GM23338 (cell line): Measurements from ENCODE around the gene PNPLA8. TPM values are rescaled to one million over a fixed set of nuclear protein-coding genes. Genes with fewer than 3 reads are reported as not detected.

ENCODE experiments used
- ATAC-seq: fragments of 200-7000 bp; cut with Tn5 transposase; 3 replicates; pipeline ENCODE4 v1.9.1; 2020
- DNase-seq: peaks from one replicate; pipeline ENCODE4 v3.0.0-alpha.2; 2015; ENCODE audit warnings: low spot score
- H2AFZ ChIP-seq: fragments of 200-600 bp; sonication (generic); 2 replicates; pipeline ENCODE4 v1.8.0; 2016; ENCODE audit warnings: antibody characterized with exemption, mild to moderate bottlenecking, moderate library complexity
- H3F3A ChIP-seq: fragments of 200-600 bp; sonication (generic); replicated peaks from 2 replicates; pipeline ENCODE4 v1.8.0; 2017; ENCODE audit warnings: antibody characterized with exemption, mixed run types, low read depth
- H3K27ac ChIP-seq: fragments of 200-600 bp; sonication (generic); 2 replicates; pipeline ENCODE4 v1.6.1; 2016; ENCODE audit warnings: low read depth
- H3K27me3 ChIP-seq: fragments of 200-600 bp; sonication (generic); 2 replicates; pipeline ENCODE4 v1.8.0; 2016; ENCODE audit warnings: mild to moderate bottlenecking, mixed run types, moderate library complexity; ENCODE audit not compliant: insufficient read depth
- H3K36me3 ChIP-seq: fragments of 200-600 bp; sonication (generic); 2 replicates; pipeline ENCODE4 v1.8.0; 2016; ENCODE audit warnings: mild to moderate bottlenecking; ENCODE audit not compliant: insufficient read depth
- H3K4me1 ChIP-seq: fragments of 200-600 bp; sonication (generic); 2 replicates; pipeline ENCODE4 v1.8.0; 2016; ENCODE audit warnings: mild to moderate bottlenecking, moderate library complexity; ENCODE audit not compliant: insufficient read depth
- H3K4me2 ChIP-seq: fragments of 200-600 bp; sonication (generic); 2 replicates; pipeline ENCODE4 v1.7.1; 2017; ENCODE audit warnings: mixed run types
- H3K4me3 ChIP-seq: fragments of 200-600 bp; sonication (generic); 2 replicates; pipeline ENCODE4 v1.6.1; 2016; ENCODE audit warnings: mixed run types
- H3K79me2 ChIP-seq: fragments of 200-600 bp; sonication (generic); replicated peaks from 2 replicates; pipeline ENCODE4 v1.8.0; 2017; ENCODE audit warnings: mild to moderate bottlenecking; ENCODE audit not compliant: insufficient read depth
- H3K9me2 ChIP-seq: fragments of 200-600 bp; sonication (generic); 2 replicates; pipeline ENCODE4 v1.8.0; 2017; ENCODE audit not compliant: insufficient read depth
- H4K20me1 ChIP-seq: fragments of 200-600 bp; sonication (generic); replicated peaks from 2 replicates; pipeline ENCODE4 v1.8.0; 2017; ENCODE audit warnings: mild to moderate bottlenecking; ENCODE audit not compliant: insufficient read depth
- H3K27ac Mint-ChIP-seq: 2 replicates; pipeline ENCODE4 v1.8.0; 2020; ENCODE audit warnings: inconsistent platforms, mild to moderate bottlenecking, moderate library complexity, mixed read lengths
- H3K27me3 Mint-ChIP-seq: 3 replicates; pipeline ENCODE4 v1.8.0; 2022; ENCODE audit warnings: low read depth, mild to moderate bottlenecking, moderate library complexity, mixed read lengths, inconsistent platforms; ENCODE audit not compliant: insufficient read depth, poor library complexity
- H3K36me3 Mint-ChIP-seq: 3 replicates; pipeline ENCODE4 v1.8.0; 2021; ENCODE audit warnings: low read depth, mild to moderate bottlenecking, inconsistent platforms, moderate library complexity, mixed read lengths
- H3K4me1 Mint-ChIP-seq: 3 replicates; pipeline ENCODE4 v1.8.0; 2020; ENCODE audit warnings: mild to moderate bottlenecking, inconsistent platforms, mixed read lengths
- H3K4me3 Mint-ChIP-seq: 3 replicates; pipeline ENCODE4 v1.8.0; 2021; ENCODE audit warnings: moderate library complexity, mild to moderate bottlenecking, inconsistent platforms, mixed read lengths
- H3K9me3 Mint-ChIP-seq: 3 replicates; pipeline ENCODE4 v1.8.0; 2020; ENCODE audit warnings: moderate library complexity, mild to moderate bottlenecking, inconsistent platforms, mixed read lengths
- EZH2 ChIP-seq: fragments of 200-600 bp; sonication (generic); IDR thresholded peaks from one replicate; pipeline ENCODE4 v1.8.0; 2017; ENCODE audit warnings: antibody characterized with exemption, mild to moderate bottlenecking, low read depth; ENCODE audit not compliant: unreplicated experiment
- EZH2phosphoT487 ChIP-seq: fragments of 200-600 bp; sonication (generic); IDR thresholded peaks from one replicate; pipeline ENCODE4 v1.8.1; 2018; ENCODE audit warnings: antibody characterized with exemption; ENCODE audit not compliant: unreplicated experiment
- POLR2AphosphoS5 ChIP-seq: IDR thresholded peaks from 2 replicates; pipeline ENCODE4 v1.6.1; 2016; ENCODE audit warnings: antibody characterized with exemption, low read depth
- STAT1 ChIP-seq: IDR thresholded peaks from one replicate; pipeline ENCODE4 v1.6.1; 2016; ENCODE audit warnings: antibody characterized with exemption; ENCODE audit not compliant: unreplicated experiment
- ZNF331 ChIP-seq: fragments of 250-450 bp; sonication (Bioruptor Pico); IDR thresholded peaks from 2 replicates; pipeline ENCODE4 v1.5.0; 2020; ENCODE audit warnings: low read depth, mild to moderate bottlenecking, moderate library complexity
- polyA plus RNA-seq: library from polyadenylated mRNA; unstranded; fragments of >200 nt; fragmentation: Nextera tagmentation; extraction: Ambion mirVana; gene quantifications from 2 replicates; pipeline ENCODE4 v1.2.1, GENCODE V29; 2016
- total RNA-seq: library from RNA; depleted of rRNA; stranded (reverse); fragments of >200 nt; shearing (Covaris generic); gene quantifications from 2 replicates; pipeline ENCODE4 v1.2.3, GENCODE V29; 2014
- TF ChIP-seq, protein P1 (sequence below): fragments of 250-450 bp; sonication (Bioruptor Pico); IDR thresholded peaks from 2 replicates; pipeline ENCODE4 v1.5.0; 2020; ENCODE audit warnings: mild to moderate bottlenecking, moderate library complexity
- TF ChIP-seq, protein P2 (sequence below): IDR thresholded peaks from one replicate; pipeline ENCODE4 v1.6.1; 2018; ENCODE audit warnings: antibody characterized with exemption; ENCODE audit not compliant: unreplicated experiment
- TF ChIP-seq, protein P3 (sequence below): IDR thresholded peaks from 2 replicates; pipeline ENCODE4 v1.6.1; 2016; ENCODE audit warnings: antibody characterized with exemption
- TF ChIP-seq, protein P4 (sequence below), 2 experiments: fragments of 200-600 bp in 1 of 2; sonication (generic) in 1 of 2; conservative IDR thresholded peaks; 2 replicates each; pipeline versions ENCODE4 v1.5.1 to v1.6.1; 2016 to 2017; ENCODE audit warnings: antibody characterized with exemption in 2 of 2, low read depth in 2 of 2, mild to moderate bottlenecking in 2 of 2, moderate library complexity in 1 of 2

Gene PNPLA8
- total and polyA plus RNA-seq, 2 experiments from 2014 or later, result 12.5 to 13.6 TPM

DNA sequence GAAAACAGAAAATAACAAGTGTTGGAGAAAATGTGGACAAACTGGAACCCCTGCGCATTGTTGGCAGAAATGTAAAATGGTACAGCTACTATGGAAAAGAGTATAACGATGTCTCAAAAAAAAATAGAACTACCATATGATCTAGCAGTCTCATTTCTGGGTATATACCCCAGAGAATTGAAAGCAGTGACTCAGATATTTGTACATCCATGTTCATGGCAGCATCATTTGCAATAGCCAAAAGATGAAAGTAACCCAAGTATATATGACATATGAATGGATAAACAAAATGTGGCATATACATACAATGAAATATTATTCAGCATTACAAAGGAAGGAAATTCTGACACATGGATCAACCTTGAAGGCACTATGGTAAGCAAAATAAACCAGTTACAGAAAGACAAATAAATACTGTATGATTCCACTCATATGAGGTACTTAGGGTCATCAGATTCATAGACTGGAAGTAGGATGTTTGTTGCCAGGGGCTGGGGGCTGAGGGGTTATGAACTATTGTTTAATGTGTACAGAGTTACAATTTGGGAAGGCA is 74.6 kb downstream of the PNPLA8 start:
- Histone ChIP-seq H3K27me3 (peaks cover 32% of the 10 kb centered on the region), H4K20me1 (peaks cover 14% of the 10 kb centered on the region), H3K79me2 (no peaks in the 10 kb centered on the region), H2AFZ (no peak overlapping the region), H3K4me1 (peaks cover 19% of the 10 kb centered on the region), H3K27ac (no peak overlapping the region), H3K4me2 (no peak overlapping the region), H3F3A (no peaks in the 10 kb centered on the region), H3K4me3 (no peak overlapping the region), H3K9me2 (no peaks in the 10 kb centered on the region), H3K36me3 (no peaks in the 10 kb centered on the region)
- H3K36me3 Mint-ChIP-seq, result no peaks in the 10 kb centered on the region
- ATAC-seq, result no peak
- no peak for TF ChIP-seq EZH2
- TF ChIP-seq, protein P1, sequence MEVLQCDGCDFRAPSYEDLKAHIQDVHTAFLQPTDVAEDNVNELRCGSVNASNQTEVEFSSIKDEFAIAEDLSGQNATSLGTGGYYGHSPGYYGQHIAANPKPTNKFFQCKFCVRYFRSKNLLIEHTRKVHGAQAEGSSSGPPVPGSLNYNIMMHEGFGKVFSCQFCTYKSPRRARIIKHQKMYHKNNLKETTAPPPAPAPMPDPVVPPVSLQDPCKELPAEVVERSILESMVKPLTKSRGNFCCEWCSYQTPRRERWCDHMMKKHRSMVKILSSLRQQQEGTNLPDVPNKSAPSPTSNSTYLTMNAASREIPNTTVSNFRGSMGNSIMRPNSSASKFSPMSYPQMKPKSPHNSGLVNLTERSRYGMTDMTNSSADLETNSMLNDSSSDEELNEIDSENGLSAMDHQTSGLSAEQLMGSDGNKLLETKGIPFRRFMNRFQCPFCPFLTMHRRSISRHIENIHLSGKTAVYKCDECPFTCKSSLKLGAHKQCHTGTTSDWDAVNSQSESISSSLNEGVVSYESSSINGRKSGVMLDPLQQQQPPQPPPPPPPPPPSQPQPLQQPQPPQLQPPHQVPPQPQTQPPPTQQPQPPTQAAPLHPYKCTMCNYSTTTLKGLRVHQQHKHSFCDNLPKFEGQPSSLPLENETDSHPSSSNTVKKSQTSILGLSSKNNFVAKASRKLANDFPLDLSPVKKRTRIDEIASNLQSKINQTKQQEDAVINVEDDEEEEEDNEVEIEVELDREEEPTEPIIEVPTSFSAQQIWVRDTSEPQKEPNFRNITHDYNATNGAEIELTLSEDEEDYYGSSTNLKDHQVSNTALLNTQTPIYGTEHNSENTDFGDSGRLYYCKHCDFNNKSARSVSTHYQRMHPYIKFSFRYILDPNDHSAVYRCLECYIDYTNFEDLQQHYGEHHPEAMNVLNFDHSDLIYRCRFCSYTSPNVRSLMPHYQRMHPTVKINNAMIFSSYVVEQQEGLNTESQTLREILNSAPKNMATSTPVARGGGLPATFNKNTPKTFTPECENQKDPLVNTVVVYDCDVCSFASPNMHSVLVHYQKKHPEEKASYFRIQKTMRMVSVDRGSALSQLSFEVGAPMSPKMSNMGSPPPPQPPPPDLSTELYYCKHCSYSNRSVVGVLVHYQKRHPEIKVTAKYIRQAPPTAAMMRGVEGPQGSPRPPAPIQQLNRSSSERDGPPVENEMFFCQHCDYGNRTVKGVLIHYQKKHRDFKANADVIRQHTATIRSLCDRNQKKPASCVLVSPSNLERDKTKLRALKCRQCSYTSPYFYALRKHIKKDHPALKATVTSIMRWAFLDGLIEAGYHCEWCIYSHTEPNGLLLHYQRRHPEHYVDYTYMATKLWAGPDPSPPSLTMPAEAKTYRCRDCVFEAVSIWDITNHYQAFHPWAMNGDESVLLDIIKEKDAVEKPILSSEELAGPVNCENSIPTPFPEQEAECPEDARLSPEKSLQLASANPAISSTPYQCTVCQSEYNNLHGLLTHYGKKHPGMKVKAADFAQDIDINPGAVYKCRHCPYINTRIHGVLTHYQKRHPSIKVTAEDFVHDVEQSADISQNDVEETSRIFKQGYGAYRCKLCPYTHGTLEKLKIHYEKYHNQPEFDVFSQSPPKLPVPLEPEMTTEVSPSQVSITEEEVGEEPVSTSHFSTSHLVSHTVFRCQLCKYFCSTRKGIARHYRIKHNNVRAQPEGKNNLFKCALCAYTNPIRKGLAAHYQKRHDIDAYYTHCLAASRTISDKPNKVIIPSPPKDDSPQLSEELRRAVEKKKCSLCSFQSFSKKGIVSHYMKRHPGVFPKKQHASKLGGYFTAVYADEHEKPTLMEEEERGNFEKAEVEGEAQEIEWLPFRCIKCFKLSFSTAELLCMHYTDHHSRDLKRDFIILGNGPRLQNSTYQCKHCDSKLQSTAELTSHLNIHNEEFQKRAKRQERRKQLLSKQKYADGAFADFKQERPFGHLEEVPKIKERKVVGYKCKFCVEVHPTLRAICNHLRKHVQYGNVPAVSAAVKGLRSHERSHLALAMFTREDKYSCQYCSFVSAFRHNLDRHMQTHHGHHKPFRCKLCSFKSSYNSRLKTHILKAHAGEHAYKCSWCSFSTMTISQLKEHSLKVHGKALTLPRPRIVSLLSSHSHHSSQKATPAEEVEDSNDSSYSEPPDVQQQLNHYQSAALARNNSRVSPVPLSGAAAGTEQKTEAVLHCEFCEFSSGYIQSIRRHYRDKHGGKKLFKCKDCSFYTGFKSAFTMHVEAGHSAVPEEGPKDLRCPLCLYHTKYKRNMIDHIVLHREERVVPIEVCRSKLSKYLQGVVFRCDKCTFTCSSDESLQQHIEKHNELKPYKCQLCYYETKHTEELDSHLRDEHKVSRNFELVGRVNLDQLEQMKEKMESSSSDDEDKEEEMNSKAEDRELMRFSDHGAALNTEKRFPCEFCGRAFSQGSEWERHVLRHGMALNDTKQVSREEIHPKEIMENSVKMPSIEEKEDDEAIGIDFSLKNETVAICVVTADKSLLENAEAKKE (CRISPR knock-in tag), result no peak
- H3K27me3 Mint-ChIP-seq, result peaks cover 13% of the 10 kb centered on the region
- peaks cover 19% of the 10 kb centered on the region for H3K4me1 Mint-ChIP-seq
- no peak for DNase-seq
- H3K4me3 Mint-ChIP-seq, result no peak overlapping the region
- H3K9me3 Mint-ChIP-seq, result no peaks in the 10 kb centered on the region
- no peak overlapping the region for H3K27ac Mint-ChIP-seq

DNA sequence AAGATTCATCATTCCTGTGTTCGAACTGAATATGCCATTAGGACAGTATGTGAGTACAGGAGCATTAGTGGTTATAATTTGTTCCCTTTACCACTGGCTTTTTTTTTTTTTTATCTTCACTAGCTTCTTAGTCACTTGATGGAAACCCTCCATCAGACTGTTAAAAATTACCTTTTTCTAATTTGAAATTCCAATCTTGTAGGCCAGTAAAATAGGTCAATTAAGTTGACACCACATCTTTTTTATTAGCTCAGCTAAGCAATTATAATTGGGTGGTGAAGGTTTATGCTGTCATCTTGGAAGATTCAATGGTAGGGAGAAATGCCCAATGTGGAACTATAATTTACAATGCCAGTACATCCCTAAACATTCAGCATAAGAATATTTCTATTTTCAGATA is 75.8 kb downstream of the PNPLA8 start:
- Histone ChIP-seq H3K9me2 (no peaks in the 10 kb centered on the region), H3K4me2 (no peak overlapping the region), H3K36me3 (no peaks in the 10 kb centered on the region), H4K20me1 (peaks cover 14% of the 10 kb centered on the region), H2AFZ (no peak overlapping the region), H3K79me2 (no peaks in the 10 kb centered on the region), H3K4me1 (peaks cover 19% of the 10 kb centered on the region), H3K27ac (no peak overlapping the region), H3K27me3 (peaks cover 23% of the 10 kb centered on the region), H3F3A (no peaks in the 10 kb centered on the region), H3K4me3 (no peak overlapping the region)
- Mint-ChIP-seq H3K4me1 (peaks cover 19% of the 10 kb centered on the region), H3K9me3 (no peaks in the 10 kb centered on the region), H3K36me3 (no peaks in the 10 kb centered on the region), H3K27ac (no peak overlapping the region), H3K27me3 (peaks cover 11% of the 10 kb centered on the region), H3K4me3 (no peak overlapping the region)
- ATAC-seq, result no peak
- no peak for DNase-seq
- TF ChIP-seq, protein P2, sequence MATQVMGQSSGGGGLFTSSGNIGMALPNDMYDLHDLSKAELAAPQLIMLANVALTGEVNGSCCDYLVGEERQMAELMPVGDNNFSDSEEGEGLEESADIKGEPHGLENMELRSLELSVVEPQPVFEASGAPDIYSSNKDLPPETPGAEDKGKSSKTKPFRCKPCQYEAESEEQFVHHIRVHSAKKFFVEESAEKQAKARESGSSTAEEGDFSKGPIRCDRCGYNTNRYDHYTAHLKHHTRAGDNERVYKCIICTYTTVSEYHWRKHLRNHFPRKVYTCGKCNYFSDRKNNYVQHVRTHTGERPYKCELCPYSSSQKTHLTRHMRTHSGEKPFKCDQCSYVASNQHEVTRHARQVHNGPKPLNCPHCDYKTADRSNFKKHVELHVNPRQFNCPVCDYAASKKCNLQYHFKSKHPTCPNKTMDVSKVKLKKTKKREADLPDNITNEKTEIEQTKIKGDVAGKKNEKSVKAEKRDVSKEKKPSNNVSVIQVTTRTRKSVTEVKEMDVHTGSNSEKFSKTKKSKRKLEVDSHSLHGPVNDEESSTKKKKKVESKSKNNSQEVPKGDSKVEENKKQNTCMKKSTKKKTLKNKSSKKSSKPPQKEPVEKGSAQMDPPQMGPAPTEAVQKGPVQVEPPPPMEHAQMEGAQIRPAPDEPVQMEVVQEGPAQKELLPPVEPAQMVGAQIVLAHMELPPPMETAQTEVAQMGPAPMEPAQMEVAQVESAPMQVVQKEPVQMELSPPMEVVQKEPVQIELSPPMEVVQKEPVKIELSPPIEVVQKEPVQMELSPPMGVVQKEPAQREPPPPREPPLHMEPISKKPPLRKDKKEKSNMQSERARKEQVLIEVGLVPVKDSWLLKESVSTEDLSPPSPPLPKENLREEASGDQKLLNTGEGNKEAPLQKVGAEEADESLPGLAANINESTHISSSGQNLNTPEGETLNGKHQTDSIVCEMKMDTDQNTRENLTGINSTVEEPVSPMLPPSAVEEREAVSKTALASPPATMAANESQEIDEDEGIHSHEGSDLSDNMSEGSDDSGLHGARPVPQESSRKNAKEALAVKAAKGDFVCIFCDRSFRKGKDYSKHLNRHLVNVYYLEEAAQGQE, result no peak
- no peak for TF ChIP-seq EZH2phosphoT487
- TF ChIP-seq, protein P3, sequence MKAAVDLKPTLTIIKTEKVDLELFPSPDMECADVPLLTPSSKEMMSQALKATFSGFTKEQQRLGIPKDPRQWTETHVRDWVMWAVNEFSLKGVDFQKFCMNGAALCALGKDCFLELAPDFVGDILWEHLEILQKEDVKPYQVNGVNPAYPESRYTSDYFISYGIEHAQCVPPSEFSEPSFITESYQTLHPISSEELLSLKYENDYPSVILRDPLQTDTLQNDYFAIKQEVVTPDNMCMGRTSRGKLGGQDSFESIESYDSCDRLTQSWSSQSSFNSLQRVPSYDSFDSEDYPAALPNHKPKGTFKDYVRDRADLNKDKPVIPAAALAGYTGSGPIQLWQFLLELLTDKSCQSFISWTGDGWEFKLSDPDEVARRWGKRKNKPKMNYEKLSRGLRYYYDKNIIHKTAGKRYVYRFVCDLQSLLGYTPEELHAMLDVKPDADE, result no peak
- no peak for TF ChIP-seq POLR2AphosphoS5
- TF ChIP-seq, protein P4, sequence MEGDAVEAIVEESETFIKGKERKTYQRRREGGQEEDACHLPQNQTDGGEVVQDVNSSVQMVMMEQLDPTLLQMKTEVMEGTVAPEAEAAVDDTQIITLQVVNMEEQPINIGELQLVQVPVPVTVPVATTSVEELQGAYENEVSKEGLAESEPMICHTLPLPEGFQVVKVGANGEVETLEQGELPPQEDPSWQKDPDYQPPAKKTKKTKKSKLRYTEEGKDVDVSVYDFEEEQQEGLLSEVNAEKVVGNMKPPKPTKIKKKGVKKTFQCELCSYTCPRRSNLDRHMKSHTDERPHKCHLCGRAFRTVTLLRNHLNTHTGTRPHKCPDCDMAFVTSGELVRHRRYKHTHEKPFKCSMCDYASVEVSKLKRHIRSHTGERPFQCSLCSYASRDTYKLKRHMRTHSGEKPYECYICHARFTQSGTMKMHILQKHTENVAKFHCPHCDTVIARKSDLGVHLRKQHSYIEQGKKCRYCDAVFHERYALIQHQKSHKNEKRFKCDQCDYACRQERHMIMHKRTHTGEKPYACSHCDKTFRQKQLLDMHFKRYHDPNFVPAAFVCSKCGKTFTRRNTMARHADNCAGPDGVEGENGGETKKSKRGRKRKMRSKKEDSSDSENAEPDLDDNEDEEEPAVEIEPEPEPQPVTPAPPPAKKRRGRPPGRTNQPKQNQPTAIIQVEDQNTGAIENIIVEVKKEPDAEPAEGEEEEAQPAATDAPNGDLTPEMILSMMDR (conservative IDR thresholded peaks at IDR 0.05; ENCODE audit: low read depth in 2 of 2), result no peak
- TF ChIP-seq STAT1, result no peak
- TF ChIP-seq ZNF331 (CRISPR knock-in tag), result no peak
